Neural progenitor cell (in vitro differentiated cells): ENCODE measurements around the gene CENPO.

Experiments used
- CTCF ChIP-seq: fragments of 200-600 bp; sonication (generic); IDR thresholded peaks from 2 replicates; pipeline ENCODE4 v1.5.1; 2017; ENCODE audit warnings: antibody characterized with exemption, mild to moderate bottlenecking
- EZH2 ChIP-seq: fragments of 200-600 bp; sonication (generic); IDR thresholded peaks from 2 replicates; pipeline ENCODE4 v1.6.1; 2017; ENCODE audit warnings: antibody characterized with exemption, mild to moderate bottlenecking, moderate library complexity
- EZH2phosphoT487 ChIP-seq: fragments of 200-600 bp; sonication (generic); IDR thresholded peaks from 2 replicates; pipeline ENCODE4 v1.6.1; 2017; ENCODE audit warnings: antibody characterized with exemption

GRCh38 chr2:24831221-24832072 lies 38.2 kb downstream of the CENPO start:
- no peak for TF ChIP-seq CTCF
- TF ChIP-seq EZH2phosphoT487, result no peak
- no peak for TF ChIP-seq EZH2
